GM12875 (cell line): ENCODE results near the gene MAGEB2.
A peak's percentile ranks its signal among the peaks of the same experiment; 100 is the strongest.

Experiments
- H3K4me3 ChIP-seq: one replicate; pipeline ENCODE4 v1.5.1; 2011; ENCODE audit warnings: low read depth, low read length, control low read depth
- TF ChIP-seq, protein P1 (sequence below): IDR thresholded peaks from 2 replicates; pipeline ENCODE4 v1.5.1; 2011; ENCODE audit warnings: low read depth, mild to moderate bottlenecking, control low read depth, inconsistent platforms, low read length, moderate library complexity, borderline replicate concordance; ENCODE audit not compliant: insufficient read depth

MAGEB2 gene

DNA sequence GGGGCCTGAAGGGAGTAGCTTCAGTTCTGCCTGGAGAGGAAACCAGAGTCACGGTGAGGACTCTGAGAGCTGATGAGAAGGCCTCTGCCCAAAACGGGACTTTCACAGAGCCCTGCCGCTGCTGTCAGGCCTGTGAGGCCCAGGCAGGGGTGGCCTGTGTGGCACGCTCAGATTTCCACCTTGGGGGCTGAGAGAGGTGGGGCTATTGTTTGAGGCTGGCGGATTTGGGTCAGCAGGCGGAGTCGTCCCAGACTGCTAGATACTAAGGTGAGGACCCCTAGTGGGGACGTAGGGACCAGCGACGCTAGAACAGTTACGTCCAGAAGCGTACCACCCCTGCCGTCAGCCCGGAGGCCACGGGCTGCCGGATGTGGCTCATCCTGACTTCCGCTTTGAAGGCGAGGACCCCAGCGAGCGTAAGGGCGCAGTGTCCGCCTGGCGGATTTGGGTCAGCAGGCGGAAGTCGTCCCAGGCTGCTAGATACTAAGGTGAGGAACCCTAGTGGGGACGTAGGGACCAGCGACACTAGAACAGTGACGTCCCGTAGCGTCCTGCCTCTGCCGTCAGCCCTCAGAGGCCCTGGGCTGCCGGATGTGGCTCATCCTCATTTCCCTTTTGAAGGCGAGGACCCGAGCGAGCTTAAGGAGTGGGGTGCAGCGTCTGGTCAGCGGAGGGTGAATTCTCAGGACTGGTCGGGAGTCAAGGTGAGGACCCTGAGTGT is 31.6 kb downstream of the MAGEB2 start, which contains the start of gene MAGEB1:
Gene MAGEB1 (plus strand): TSS at position 378 of the 721 bp plus-strand sequence. CDS start 3,348 bp downstream, outside the sequence.
- TF ChIP-seq, protein P1, sequence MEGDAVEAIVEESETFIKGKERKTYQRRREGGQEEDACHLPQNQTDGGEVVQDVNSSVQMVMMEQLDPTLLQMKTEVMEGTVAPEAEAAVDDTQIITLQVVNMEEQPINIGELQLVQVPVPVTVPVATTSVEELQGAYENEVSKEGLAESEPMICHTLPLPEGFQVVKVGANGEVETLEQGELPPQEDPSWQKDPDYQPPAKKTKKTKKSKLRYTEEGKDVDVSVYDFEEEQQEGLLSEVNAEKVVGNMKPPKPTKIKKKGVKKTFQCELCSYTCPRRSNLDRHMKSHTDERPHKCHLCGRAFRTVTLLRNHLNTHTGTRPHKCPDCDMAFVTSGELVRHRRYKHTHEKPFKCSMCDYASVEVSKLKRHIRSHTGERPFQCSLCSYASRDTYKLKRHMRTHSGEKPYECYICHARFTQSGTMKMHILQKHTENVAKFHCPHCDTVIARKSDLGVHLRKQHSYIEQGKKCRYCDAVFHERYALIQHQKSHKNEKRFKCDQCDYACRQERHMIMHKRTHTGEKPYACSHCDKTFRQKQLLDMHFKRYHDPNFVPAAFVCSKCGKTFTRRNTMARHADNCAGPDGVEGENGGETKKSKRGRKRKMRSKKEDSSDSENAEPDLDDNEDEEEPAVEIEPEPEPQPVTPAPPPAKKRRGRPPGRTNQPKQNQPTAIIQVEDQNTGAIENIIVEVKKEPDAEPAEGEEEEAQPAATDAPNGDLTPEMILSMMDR, result 0 out of 2 replicates have a peak, but pooled peaks have one; percentile 12
- no peak within 1 kb of the TSS for H3K4me3 ChIP-seq

DNA sequence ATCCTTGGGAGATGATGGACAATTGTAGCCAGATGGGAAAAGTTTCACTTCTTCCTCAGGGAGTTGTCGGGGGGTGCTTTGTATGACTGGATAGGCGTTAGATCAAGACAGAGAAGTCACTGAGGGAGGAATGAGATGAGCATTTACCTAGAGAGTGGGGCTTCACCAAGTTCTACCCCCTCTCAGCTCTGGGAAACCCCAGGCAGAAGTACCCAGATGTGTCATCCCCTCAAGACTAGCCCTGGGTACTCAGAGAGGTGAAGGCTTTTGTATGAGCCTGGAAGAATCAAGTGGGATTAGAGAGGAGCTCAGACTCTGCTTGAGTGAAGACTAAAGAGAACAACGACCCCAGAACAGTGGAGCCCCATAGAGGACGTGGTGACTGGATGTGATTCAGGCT is 33.5 kb downstream of the MAGEB2 start:
- H3K4me3 ChIP-seq, result no peak overlapping the region

DNA sequence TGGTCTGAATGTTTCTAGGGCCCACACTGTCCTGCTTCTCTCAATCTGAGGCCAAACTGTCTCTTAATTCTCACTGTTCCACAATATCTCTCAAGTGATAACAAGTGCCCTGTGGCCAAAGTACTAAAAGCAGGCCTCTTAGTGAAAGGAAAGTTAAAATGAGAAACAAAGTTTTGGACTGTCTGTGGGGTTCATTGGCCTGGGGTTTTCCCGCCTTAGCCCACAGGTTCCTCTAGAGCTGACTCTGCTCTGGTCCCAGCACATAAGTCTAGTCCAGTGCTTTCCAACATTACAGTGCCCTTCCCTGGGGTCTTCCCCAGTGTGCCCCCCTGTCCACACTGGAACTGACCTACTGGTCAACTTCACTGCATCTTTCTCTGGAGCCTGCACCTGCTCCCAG is 37.9 kb downstream of the MAGEB2 start:
- no peak overlapping the region for H3K4me3 ChIP-seq
- TF ChIP-seq, protein P1, result no peak

More for the DNA sequence above, 33.5 kb downstream of the MAGEB2 start:
- TF ChIP-seq, protein P1, result no peak

DNA sequence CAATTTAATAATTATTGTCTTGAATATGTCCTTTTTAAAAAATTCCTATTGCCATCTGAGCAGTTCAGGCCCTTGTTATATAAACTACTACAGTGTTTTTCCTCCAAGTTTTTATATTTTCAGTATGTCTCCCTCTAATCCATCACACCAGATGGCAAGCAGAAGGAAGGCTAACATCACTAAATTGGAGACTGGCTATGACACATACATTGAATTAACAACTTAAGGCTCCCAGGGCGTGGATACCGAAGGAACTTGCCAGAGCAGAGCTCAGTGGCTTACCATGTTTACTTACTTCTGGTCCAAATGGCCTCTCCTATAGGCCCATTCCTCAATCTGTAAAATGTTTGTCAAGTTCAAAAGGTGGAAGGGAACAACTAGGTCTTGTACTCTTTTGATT is 44.6 kb downstream of the MAGEB2 start:
- no peak overlapping the region for H3K4me3 ChIP-seq
- TF ChIP-seq, protein P1, result no peak

DNA sequence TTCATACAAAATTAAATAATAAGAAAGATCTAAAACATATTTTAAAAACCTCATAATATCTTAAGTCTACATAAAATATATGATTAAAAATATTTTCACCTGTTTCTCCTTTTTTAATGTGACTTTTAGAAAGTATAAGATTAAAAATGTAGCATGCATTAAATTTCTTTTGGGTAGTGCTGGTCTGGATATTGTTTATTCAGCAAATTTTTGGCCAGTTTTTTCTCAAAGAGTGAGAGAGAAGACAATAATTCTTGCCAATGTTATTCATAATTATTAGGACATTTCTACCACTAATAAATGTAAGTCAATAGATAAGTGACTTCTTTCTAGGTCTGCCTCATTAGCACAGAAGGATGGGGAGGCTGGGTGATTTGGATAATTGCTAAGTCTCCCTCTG is 45.6 kb downstream of the MAGEB2 start:
- TF ChIP-seq, protein P1, result no peak

DNA sequence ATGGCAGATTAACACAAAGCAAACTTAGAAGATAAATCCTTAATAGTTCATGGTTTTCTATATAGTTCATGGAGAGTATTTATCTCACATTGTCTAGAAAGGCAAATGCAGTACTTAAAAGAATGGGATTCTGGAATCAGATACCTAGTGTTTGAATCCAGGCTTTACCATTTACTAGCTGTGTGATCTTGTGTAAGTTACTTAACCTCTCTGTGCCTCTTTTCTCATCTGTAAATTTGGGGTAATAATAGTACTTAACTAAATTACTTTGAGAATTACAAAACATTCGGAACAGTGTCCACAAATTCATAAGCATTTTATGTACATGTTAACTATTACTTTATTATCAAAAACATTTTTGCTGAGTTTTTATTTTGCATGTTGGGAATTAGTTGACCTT is 47.4 kb downstream of the MAGEB2 start:
- TF ChIP-seq, protein P1, result no peak
- no peak overlapping the region for H3K4me3 ChIP-seq

More for the DNA sequence above, 45.6 kb downstream of the MAGEB2 start:
- no peak overlapping the region for H3K4me3 ChIP-seq
